GM23248 (cell line): ENCODE data around the gene WFDC9.

Experiments used
- EZH2 ChIP-seq: fragments of 200-600 bp; sonication (generic); IDR thresholded peaks from 2 replicates; pipeline ENCODE4 v1.6.1; 2018; ENCODE audit warnings: antibody characterized with exemption, mild to moderate bottlenecking; ENCODE audit not compliant: insufficient read depth, poor library complexity, severe bottlenecking
- EZH2phosphoT487 ChIP-seq: fragments of 200-600 bp; sonication (generic); IDR thresholded peaks from 2 replicates; pipeline ENCODE4 v1.6.1; 2018; ENCODE audit warnings: antibody characterized with exemption, moderate library complexity, mild to moderate bottlenecking, low read depth; ENCODE audit not compliant: insufficient read depth

GRCh38 chr20:45617591-45617990 lies 13.5 kb downstream of the WFDC9 start:
- TF ChIP-seq EZH2 (no peak), EZH2phosphoT487 (no peak)
